ENCODE results near the gene CFAP77.

CFAP77 gene

DNA sequence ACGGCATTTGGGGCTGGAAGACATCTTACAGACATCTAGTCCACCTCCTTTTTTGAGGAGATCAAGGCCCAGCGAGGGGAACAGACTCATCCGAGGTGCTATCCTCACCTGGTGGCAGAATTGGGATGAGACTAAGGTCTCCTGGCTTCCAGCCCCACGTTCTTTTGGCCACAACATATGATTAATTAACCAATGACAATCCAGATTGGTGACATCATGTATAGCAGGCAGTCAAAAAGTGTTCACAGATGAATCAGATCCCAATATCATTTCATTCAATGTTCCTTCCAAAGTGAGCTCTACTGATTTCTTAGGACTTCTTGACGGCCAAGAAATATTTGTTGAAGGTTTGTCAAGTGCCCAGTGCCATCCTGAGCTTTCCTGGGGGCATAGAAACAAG lies 3.9 kb downstream of the CFAP77 start:
- Histone ChIP-seq H3K9ac (ENCODE audit: low read length) (no peak overlapping the region), H3K4me1 (ENCODE audit: control insufficient read depth, insufficient read depth, low read length) (no peaks in the 10 kb centered on the region), H3K27ac (ENCODE audit: low read depth, low read length) (no peak overlapping the region), H3K36me3 (ENCODE audit: control insufficient read depth, insufficient read depth, low read length) (no peaks in the 10 kb centered on the region), H3K4me3 (ENCODE audit: low read length) (no peak overlapping the region), H3K27me3 (ENCODE audit: control insufficient read depth, insufficient read depth, low read length) (peaks cover 20% of the 10 kb centered on the region)

DNA sequence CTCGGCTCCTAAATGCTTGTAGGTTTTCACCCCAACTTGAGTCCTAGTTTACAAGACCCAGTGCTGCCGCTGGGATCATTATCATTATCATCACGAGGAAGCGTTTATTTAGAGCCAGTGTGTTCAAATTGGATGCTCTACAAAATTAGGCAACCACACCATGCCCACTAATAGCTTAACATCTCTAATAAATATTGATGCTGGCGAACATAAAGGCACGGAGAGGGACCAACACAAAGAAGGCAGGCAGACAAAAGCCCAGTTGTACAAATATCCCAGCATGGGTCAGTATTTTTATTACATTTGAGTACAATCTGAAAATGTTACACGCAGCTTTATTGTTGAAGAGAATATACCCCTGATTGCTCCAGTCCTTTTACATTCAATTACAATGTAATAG lies 4.7 kb downstream of the CFAP77 start:
- Histone ChIP-seq H3K4me1 (ENCODE audit: control insufficient read depth, insufficient read depth, low read length) (no peaks in the 10 kb centered on the region), H3K36me3 (ENCODE audit: control insufficient read depth, insufficient read depth, low read length) (no peaks in the 10 kb centered on the region), H3K27me3 (ENCODE audit: control insufficient read depth, insufficient read depth, low read length) (peaks cover 20% of the 10 kb centered on the region), H3K4me3 (ENCODE audit: low read length) (no peak overlapping the region), H3K9ac (ENCODE audit: low read length) (no peak overlapping the region), H3K27ac (ENCODE audit: low read depth, low read length) (no peak overlapping the region)

DNA sequence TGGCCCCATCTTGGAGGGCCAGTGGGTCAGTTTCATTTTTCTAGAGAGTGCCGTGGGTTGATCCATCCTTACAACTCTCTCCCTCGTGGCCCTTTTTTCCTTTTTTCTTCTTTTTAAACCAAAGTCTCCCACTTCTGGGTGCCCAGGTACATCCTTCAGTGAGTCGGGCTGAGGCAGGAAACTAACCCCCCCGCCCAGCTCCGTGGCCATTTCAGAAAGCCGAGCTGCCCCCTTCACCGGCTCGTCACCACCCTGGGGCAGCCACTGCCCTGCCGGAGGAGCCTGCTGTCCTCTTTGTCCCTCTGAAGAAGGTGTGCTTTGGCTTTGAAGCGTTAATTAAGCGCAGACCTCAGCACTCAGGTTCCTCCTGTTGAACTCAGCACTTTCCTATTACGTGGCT lies 5.2 kb downstream of the CFAP77 start:
- no peak overlapping the region for H3K4me3 ChIP-seq (ENCODE audit: low read length)
- H3K36me3 ChIP-seq (ENCODE audit: control insufficient read depth, insufficient read depth, low read length), result no peaks in the 10 kb centered on the region
- no peak overlapping the region for H3K9ac ChIP-seq (ENCODE audit: low read length)
- peaks cover 19% of the 10 kb centered on the region for H3K27me3 ChIP-seq (ENCODE audit: control insufficient read depth, insufficient read depth, low read length)
- H3K4me1 ChIP-seq (ENCODE audit: control insufficient read depth, insufficient read depth, low read length), result no peaks in the 10 kb centered on the region
- no peak overlapping the region for H3K27ac ChIP-seq (ENCODE audit: low read depth, low read length)

DNA sequence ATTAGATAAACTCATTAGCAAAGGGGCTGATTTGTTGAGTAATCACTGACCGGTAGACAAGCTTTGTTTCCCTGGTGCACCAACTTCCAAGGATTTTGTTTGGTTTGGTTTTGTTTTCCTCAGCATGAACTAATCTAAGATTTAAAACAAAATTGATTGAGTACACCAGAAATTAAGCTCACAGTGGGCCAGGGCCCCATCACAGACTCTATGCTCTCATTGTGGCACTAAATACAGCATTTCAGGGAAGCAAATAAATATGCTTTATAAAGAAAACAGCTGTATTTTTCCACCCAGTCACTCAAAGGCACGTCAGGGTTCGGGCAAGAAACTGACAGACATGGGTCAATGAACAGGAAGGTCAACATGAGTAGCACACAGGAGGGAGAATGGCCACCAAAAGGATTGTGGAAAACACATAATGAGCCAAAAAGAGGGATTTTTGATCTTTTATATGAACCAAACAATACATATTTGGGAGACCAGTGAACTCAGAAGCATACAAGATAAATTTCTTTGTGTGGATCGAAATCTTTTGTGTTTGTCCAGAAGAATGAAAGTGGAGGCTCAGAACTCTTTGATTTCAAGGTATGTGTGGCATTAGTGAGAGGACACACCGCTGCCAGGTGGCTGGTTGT lies 8.8 kb downstream of the CFAP77 start:
- Histone ChIP-seq H3K4me3 (ENCODE audit: low read length) (no peak overlapping the region), H3K27me3 (ENCODE audit: control insufficient read depth, insufficient read depth, low read length) (peaks cover 7% of the 10 kb centered on the region), H3K27ac (ENCODE audit: low read depth, low read length) (no peak overlapping the region), H3K4me1 (ENCODE audit: control insufficient read depth, insufficient read depth, low read length) (no peaks in the 10 kb centered on the region), H3K9ac (ENCODE audit: low read length) (no peak overlapping the region), H3K36me3 (ENCODE audit: control insufficient read depth, insufficient read depth, low read length) (no peaks in the 10 kb centered on the region)

DNA sequence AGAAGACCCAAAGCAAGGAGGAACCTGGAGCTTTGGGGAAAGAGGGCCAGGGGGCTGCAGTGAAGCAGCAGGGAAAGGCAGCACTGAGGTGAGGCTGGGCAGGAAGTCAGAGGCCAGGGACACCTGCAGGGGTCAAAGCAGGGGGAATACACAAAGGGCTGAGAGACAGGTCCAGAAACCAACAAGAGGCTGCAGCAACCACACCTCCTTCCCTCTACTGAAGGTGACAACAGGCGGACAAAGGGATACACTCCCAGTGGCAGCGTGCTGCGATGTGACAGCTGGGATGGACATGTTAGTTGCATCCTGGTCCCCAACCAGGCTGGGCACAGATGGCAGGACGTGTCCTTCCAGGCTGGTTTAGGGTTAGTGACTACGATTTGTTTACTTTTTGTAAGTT lies 12.6 kb downstream of the CFAP77 start:
- Histone ChIP-seq H3K9ac (ENCODE audit: low read length) (no peak overlapping the region), H3K36me3 (ENCODE audit: control insufficient read depth, insufficient read depth, low read length) (no peaks in the 10 kb centered on the region), H3K4me3 (ENCODE audit: low read length) (no peak overlapping the region), H3K4me1 (ENCODE audit: control insufficient read depth, insufficient read depth, low read length) (no peaks in the 10 kb centered on the region), H3K27me3 (ENCODE audit: control insufficient read depth, insufficient read depth, low read length) (peaks cover 7% of the 10 kb centered on the region), H3K27ac (ENCODE audit: low read depth, low read length) (no peak overlapping the region)

DNA sequence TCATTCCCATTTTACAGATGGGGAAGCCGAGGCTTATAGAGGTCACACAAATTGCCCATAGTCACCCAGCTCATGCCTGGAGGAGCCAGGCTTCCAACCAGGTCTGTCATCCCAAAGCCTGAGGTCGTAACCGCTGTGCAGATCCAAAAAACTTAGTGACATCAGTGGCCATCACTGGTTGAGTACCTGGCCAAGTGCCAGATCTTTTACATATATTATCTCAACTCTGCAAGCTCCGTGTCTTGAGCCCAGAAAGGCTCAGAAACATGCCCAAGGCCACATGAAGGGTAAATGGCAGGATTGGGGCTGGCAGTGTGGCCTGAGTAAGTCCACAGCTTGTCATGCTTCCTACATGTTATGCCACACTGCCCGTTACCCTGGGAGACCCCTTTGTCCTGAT lies 13.5 kb downstream of the CFAP77 start:
- Histone ChIP-seq H3K4me1 (ENCODE audit: control insufficient read depth, insufficient read depth, low read length) (no peaks in the 10 kb centered on the region), H3K27ac (ENCODE audit: low read depth, low read length) (no peak overlapping the region), H3K36me3 (ENCODE audit: control insufficient read depth, insufficient read depth, low read length) (no peaks in the 10 kb centered on the region), H3K27me3 (ENCODE audit: control insufficient read depth, insufficient read depth, low read length) (peaks cover 7% of the 10 kb centered on the region), H3K9ac (ENCODE audit: low read length) (no peak overlapping the region), H3K4me3 (ENCODE audit: low read length) (no peak overlapping the region)

DNA sequence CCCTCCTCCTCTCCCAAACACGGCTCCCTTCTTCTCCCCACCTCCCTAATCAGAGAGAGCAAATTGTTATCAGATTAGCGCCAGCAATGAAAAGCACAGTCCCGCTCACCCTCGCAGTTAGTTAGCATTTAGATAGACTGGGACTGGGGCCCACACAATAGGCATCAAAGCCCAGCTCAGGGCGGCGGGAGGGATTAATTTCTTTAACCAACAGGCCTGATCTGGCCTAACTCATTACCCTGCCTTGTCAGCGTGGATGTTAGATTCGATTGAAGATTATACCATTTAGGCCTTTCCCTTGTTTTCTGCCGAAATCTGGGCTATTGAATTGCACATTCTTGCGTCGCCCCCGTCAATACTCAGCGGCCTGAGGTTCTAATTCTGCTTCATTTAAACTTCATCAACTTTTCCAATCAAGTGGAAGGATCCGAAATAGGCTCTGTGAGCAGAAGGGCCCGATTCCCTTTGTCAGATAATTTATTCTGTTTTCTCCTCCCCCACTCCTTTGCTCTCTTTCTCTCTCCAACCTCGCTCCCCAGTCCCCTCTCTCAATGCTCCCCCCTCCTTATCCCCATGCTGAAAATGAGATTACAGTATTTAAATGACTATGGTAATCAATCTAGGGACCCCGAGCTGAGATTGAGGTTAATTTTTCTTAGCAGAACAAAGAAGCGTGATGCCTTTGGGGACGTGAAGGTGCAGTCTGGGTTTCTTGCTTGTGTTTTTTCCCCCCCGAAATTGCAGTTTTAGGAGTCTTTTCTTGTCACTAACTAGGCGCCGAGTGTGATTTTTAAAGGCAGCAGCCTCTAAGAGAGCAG lies 15.1 kb downstream of the CFAP77 start:
- Histone ChIP-seq H3K4me3 (ENCODE audit: low read length) (no peak overlapping the region), H3K27ac (ENCODE audit: low read depth, low read length) (no peak overlapping the region), H3K4me1 (ENCODE audit: control insufficient read depth, insufficient read depth, low read length) (no peaks in the 10 kb centered on the region), H3K27me3 (ENCODE audit: control insufficient read depth, insufficient read depth, low read length) (peaks cover 9% of the 10 kb centered on the region), H3K9ac (ENCODE audit: low read length) (no peak overlapping the region), H3K36me3 (ENCODE audit: control insufficient read depth, insufficient read depth, low read length) (no peaks in the 10 kb centered on the region)

DNA sequence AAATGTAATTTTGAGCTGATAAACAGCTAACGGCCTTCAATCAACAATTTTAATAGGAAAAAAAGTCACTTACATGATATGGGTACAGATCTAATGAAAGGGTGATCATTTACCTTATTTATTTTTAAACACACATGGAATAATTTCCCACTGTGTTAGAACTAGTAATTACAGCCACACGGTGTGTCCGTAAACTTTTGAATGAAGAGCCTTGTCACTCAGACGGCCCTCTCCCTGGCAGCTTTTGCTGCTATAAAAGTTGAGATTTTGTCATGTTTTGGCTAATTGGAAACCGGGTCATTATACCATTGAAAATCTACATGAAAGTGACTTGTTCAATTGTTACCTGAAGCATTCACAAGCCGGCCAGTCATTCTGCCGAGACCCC lies 15.7 kb downstream of the CFAP77 start:
- H3K9ac ChIP-seq (ENCODE audit: low read length), result no peak overlapping the region
- peaks cover 9% of the 10 kb centered on the region for H3K27me3 ChIP-seq (ENCODE audit: control insufficient read depth, insufficient read depth, low read length)
- H3K4me3 ChIP-seq (ENCODE audit: low read length), result no peak overlapping the region
- no peaks in the 10 kb centered on the region for H3K4me1 ChIP-seq (ENCODE audit: control insufficient read depth, insufficient read depth, low read length)
- no peaks in the 10 kb centered on the region for H3K36me3 ChIP-seq (ENCODE audit: control insufficient read depth, insufficient read depth, low read length)
- no peak overlapping the region for H3K27ac ChIP-seq (ENCODE audit: low read depth, low read length)

DNA sequence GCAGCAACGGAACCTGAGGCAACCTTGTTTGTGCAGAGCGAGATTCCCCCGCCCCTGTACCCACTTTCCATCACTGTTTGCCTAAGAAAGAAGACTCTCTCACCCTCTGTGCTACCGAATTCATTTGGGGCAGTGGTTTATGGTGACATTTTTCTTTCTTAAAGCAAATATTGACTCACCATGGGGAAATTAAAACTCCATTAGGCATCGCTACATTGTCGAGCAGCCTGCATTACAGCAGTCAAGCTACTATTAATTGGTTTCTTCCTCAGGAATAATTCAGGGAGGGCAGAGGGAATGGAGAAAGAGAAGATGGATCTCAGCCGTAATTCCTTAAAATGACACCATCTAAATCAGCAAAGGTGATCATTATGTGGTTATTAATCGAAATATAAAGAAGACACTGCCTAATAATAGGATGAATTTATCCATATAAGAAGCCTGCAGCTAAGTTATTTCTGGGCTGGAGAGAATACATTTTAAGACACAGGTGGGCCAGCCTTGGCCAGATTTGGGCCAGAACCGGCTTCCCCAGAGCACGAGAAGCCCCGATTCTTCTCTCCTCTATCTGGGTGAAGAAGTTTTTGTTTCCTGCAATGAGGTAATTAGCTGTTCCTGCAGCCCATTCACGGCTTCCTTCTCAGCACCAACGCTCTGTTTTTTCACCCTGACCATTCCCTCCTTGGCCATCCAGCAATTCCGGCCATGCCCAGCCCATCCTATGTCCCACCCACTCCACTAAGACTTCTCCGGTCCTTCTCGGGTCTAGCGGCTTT lies 16.8 kb downstream of the CFAP77 start:
- H3K4me1 ChIP-seq (ENCODE audit: control insufficient read depth, insufficient read depth, low read length), result no peaks in the 10 kb centered on the region
- no peaks in the 10 kb centered on the region for H3K36me3 ChIP-seq (ENCODE audit: control insufficient read depth, insufficient read depth, low read length)
- H3K4me3 ChIP-seq (ENCODE audit: low read length), result no peak overlapping the region
- no peak overlapping the region for H3K9ac ChIP-seq (ENCODE audit: low read length)
- H3K27ac ChIP-seq (ENCODE audit: low read depth, low read length), result no peak overlapping the region
- H3K27me3 ChIP-seq (ENCODE audit: control insufficient read depth, insufficient read depth, low read length), result peaks cover 9% of the 10 kb centered on the region

DNA sequence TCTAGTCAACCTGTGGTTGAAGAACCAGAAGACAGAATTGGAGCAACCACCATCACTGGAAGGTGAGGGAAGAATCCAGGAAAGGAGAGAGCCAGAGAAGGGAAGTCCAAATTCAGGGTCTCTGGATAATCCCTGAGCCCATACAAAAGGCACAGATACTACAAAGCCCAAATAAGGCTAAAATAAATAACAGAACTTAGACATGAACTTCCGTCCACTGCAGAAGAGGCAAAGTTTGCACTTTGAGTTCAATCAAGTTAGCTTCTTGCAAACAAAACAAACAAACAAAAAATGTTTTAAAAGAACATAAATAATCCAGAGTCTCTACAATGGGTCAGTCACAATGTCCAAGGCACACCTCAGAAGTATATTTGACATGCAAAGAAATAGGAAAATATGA lies 21.0 kb downstream of the CFAP77 start:
- Histone ChIP-seq H3K4me1 (ENCODE audit: control insufficient read depth, insufficient read depth, low read length) (no peaks in the 10 kb centered on the region), H3K9ac (ENCODE audit: low read length) (no peak overlapping the region), H3K27me3 (ENCODE audit: control insufficient read depth, insufficient read depth, low read length) (peaks cover 3% of the 10 kb centered on the region), H3K36me3 (ENCODE audit: control insufficient read depth, insufficient read depth, low read length) (no peaks in the 10 kb centered on the region), H3K4me3 (ENCODE audit: low read length) (no peak overlapping the region), H3K27ac (ENCODE audit: low read depth, low read length) (no peak overlapping the region)

DNA sequence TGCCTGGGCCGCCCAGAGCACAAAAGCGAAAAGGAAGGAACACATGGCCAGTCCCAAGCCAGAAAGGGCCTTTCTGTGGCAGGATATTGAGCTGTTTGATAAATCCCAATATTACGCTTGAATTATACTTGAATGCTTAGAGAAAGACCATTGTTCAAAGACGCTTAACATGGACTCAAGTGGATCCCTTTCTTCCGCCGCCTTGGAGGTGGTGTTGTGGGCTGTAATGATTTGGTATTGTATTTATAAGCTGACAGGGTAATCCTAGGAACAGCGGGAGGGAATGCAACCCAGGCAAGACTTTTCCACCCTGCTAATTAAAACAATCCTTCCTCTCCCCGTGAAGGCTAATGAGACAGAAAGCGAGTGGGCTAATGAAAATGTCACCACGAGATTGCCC lies 24.9 kb downstream of the CFAP77 start:
- H3K36me3 ChIP-seq (ENCODE audit: control insufficient read depth, insufficient read depth, low read length), result no peaks in the 10 kb centered on the region
- H3K27me3 ChIP-seq (ENCODE audit: control insufficient read depth, insufficient read depth, low read length), result no peaks in the 10 kb centered on the region

DNA sequence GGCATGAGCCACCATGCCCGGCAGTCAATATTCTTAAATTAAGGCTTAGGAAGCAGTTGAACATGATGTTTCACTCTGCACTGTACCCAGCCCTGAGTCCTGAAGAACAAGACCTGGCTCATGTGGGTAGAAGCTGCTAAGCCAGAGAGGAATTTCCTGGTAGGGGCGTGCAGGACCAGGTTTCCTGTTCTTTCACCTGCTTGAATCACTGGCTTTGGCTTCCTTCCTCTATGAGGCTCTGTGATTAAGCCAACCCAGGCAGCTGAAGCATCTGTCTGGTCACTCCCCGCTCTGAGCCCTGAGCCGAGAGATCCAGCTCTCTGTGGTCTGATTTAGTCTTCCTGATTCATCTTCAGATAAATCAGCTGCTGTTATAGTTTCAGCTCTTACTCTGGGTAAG lies 29.1 kb downstream of the CFAP77 start:
- no peaks in the 10 kb centered on the region for H3K36me3 ChIP-seq (ENCODE audit: control insufficient read depth, insufficient read depth, low read length)
- H3K9ac ChIP-seq (ENCODE audit: low read length), result no peak overlapping the region
- no peaks in the 10 kb centered on the region for H3K27me3 ChIP-seq (ENCODE audit: control insufficient read depth, insufficient read depth, low read length)

More for the DNA sequence above, 24.9 kb downstream of the CFAP77 start:
- Histone ChIP-seq H3K9ac (ENCODE audit: low read length) (no peak overlapping the region), H3K27ac (ENCODE audit: low read depth, low read length) (no peak overlapping the region), H3K4me1 (ENCODE audit: control insufficient read depth, insufficient read depth, low read length) (no peaks in the 10 kb centered on the region), H3K4me3 (ENCODE audit: low read length) (no peak overlapping the region)

More for the DNA sequence above, 29.1 kb downstream of the CFAP77 start:
- H3K4me3 ChIP-seq (ENCODE audit: low read length), result no peak overlapping the region
- H3K27ac ChIP-seq (ENCODE audit: low read depth, low read length), result no peak overlapping the region
- H3K4me1 ChIP-seq (ENCODE audit: control insufficient read depth, insufficient read depth, low read length), result no peaks in the 10 kb centered on the region

Measured in rectal smooth muscle tissue (tissue), 1 donor.